Inflammatory macrophage treated with lipopolysaccharide for 4 hours (primary cell): Measurements from ENCODE around the gene PCBP2.
"Not testable (repeated sequence)": the region's sequence is repeated elsewhere in the genome, so short reads cannot be mapped to it uniquely, and the experiment has no call there.

Source experiments
- DNase-seq: peaks from one replicate; pipeline ENCODE4 v3.0.0-alpha.2; 2020

PCBP2 gene

GRCh38 chr12:53451661-53452158 is at the start of gene PCBP2:
Gene PCBP2 (plus strand): TSS chr12:53452102. CDS start chr12:53454801, 2,699 bp downstream.
- peak; percentile 100 for DNase-seq

- DNase-seq, result not testable (repeated sequence)
Measured at GRCh38 chr12:53402351-53402750, 49.6 kb upstream of the PCBP2 start.

- DNase-seq, result no peak
Measured at GRCh38 chr12:53402871-53403270, 49.0 kb upstream of the PCBP2 start.

GRCh38 chr12:53410951-53411350 is 41.0 kb upstream of the PCBP2 start:
- no peak for DNase-seq

- no peak for DNase-seq
Measured at GRCh38 chr12:53413485-53414204, 38.3 kb upstream of the PCBP2 start.

- no peak for DNase-seq
Measured at GRCh38 chr12:53414756-53415417, 37.0 kb upstream of the PCBP2 start.

GRCh38 chr12:53415752-53416389 is 36.0 kb upstream of the PCBP2 start:
- DNase-seq, result not testable (repeated sequence)

- DNase-seq, result peak; percentile 77
Measured at GRCh38 chr12:53417291-53417816, 34.5 kb upstream of the PCBP2 start.

- DNase-seq, result no peak
Measured at GRCh38 chr12:53418221-53418620, 33.7 kb upstream of the PCBP2 start.

- DNase-seq, result no peak
Measured at GRCh38 chr12:53419756-53420155, 32.1 kb upstream of the PCBP2 start.

- not testable (repeated sequence) for DNase-seq
Measured at GRCh38 chr12:53422247-53422646, 29.7 kb upstream of the PCBP2 start.

- no peak for DNase-seq
Measured at GRCh38 chr12:53423597-53423996, 28.3 kb upstream of the PCBP2 start, which contains the start of gene AMHR2. Gene AMHR2 (plus strand): TSS chr12:53423855. CDS start chr12:53423935, 80 bp downstream.

GRCh38 chr12:53424626-53425514 is 27.0 kb upstream of the PCBP2 start:
- no peak for DNase-seq

GRCh38 chr12:53425515-53426150 is 26.3 kb upstream of the PCBP2 start:
- no peak for DNase-seq

- no peak for DNase-seq
Measured at GRCh38 chr12:53427905-53428594, 23.9 kb upstream of the PCBP2 start.

- DNase-seq, result no peak
Measured at GRCh38 chr12:53428741-53429140, 23.2 kb upstream of the PCBP2 start.

GRCh38 chr12:53430116-53430515 is 21.8 kb upstream of the PCBP2 start:
- DNase-seq, result no peak

GRCh38 chr12:53431187-53431586 is 20.7 kb upstream of the PCBP2 start:
- DNase-seq, result no peak

- not testable (repeated sequence) for DNase-seq
Measured at GRCh38 chr12:53435326-53435725, 16.6 kb upstream of the PCBP2 start.

- not testable (repeated sequence) for DNase-seq
Measured at GRCh38 chr12:53439582-53439981, 12.3 kb upstream of the PCBP2 start.
